ENCODE results near the gene AMOTL2. TPM values are rescaled to one million over a fixed set of nuclear protein-coding genes. Genes with fewer than 3 reads are reported as not detected.

AMOTL2 gene
- total and polyA plus RNA-seq, 10 of the 15 experiments (the other 5 are each of a cell fraction or from before 2014, with no cell fraction given) = 0.20 to 0.33 TPM; not detected in 8

DNA sequence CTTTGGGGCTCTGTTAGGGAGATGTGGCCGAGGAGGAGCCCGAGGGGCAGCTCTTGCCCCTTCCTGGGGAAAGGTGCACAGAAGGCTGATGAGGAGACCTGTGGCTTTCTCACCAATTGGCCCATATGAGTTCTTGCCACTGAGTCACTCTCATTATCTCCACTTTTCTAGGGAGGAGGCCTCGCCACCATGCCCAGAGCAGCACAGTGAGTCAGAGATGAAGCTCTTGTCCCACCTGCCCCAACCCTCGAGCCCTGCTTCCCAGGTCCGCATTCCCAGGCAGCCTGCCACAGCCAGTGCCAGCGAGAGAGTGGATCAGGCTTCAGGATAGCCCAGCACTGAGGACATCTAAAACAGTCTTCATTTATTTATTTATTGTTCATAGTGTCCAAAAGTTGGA, 53.5 kb downstream of the AMOTL2 start (continued):
- TF ChIP-seq, protein P1, sequence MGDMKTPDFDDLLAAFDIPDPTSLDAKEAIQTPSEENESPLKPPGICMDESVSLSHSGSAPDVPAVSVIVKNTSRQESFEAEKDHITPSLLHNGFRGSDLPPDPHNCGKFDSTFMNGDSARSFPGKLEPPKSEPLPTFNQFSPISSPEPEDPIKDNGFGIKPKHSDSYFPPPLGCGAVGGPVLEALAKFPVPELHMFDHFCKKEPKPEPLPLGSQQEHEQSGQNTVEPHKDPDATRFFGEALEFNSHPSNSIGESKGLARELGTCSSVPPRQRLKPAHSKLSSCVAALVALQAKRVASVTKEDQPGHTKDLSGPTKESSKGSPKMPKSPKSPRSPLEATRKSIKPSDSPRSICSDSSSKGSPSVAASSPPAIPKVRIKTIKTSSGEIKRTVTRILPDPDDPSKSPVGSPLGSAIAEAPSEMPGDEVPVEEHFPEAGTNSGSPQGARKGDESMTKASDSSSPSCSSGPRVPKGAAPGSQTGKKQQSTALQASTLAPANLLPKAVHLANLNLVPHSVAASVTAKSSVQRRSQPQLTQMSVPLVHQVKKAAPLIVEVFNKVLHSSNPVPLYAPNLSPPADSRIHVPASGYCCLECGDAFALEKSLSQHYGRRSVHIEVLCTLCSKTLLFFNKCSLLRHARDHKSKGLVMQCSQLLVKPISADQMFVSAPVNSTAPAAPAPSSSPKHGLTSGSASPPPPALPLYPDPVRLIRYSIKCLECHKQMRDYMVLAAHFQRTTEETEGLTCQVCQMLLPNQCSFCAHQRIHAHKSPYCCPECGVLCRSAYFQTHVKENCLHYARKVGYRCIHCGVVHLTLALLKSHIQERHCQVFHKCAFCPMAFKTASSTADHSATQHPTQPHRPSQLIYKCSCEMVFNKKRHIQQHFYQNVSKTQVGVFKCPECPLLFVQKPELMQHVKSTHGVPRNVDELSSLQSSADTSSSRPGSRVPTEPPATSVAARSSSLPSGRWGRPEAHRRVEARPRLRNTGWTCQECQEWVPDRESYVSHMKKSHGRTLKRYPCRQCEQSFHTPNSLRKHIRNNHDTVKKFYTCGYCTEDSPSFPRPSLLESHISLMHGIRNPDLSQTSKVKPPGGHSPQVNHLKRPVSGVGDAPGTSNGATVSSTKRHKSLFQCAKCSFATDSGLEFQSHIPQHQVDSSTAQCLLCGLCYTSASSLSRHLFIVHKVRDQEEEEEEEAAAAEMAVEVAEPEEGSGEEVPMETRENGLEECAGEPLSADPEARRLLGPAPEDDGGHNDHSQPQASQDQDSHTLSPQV (IDR thresholded peaks at IDR 0.05) = no peak
- TF ChIP-seq EGR1 (IDR thresholded peaks at IDR 0.05; ENCODE audit: borderline replicate concordance in 1 of 2, low read depth in 2 of 2, low read length in 2 of 2) = no peak

DNA sequence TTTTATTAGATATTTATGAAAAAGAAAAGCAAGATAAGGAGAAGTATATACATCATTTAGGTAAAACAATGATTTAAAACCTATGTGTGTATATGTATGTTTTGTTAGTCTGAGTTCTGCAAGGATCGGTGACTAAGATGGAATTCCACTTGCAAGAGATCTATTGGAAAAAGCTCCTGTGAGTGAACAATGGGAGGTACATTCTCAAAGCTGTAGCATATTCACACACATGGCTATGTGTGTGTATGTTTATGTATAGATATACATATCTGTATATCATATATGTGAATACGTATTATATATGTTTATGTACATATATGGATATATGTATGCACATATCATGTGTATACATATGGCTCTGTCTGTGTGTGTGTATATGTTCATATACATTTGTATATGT, 54.3 kb downstream of the AMOTL2 start:
- no peak for TF ChIP-seq FOXK2 (IDR thresholded peaks at IDR 0.05)
- BruUV-seq (replicated peaks) = no TSS peak
- RAD21 ChIA-PET (ENCODE audit: unreplicated experiment) = no interaction called here
- Histone ChIP-seq H3K9ac (ENCODE audit: control insufficient read depth, insufficient read depth, low read length) (no peak overlapping the region), H3K4me3 (no peak overlapping the region), H3K79me2 (ENCODE audit: control insufficient read depth, insufficient read depth, low read length) (no peaks in the 10 kb centered on the region), H3K4me1 (ENCODE audit: control insufficient read depth, insufficient read depth, low read length) (no peaks in the 10 kb centered on the region), H3K27me3 (replicated peaks in 1 of 2; ENCODE audit: control insufficient read depth in 2 of 2, insufficient read depth in 2 of 2, low read length in 1 of 2) (peaks cover 2 to 4% of the 10 kb centered on the region in 2 experiments; a peak in 2 of 4 replicates), H3K36me3 (ENCODE audit: control insufficient read depth in 2 of 2, insufficient read depth in 2 of 2, low read length in 1 of 2) (no peaks in the 10 kb centered on the region), H3K4me2 (ENCODE audit: control insufficient read depth, insufficient read depth) (no peak overlapping the region), H3K27ac (ENCODE audit: control insufficient read depth, insufficient read depth) (no peak overlapping the region), H4K20me1 (ENCODE audit: control insufficient read depth, insufficient read depth) (no peaks in the 10 kb centered on the region), H2AFZ (ENCODE audit: control insufficient read depth, low read depth, low read length) (no peak overlapping the region), H3K9me3 (replicated peaks; ENCODE audit: control insufficient read depth, insufficient read depth, low read length) (no peaks in the 10 kb centered on the region)
- FAIRE-seq (no peak), ATAC-seq (no peak), DNase-seq (ENCODE audit: low read depth, low spot score) (no peak)
- SMC1A ChIA-PET (ENCODE audit: uncharacterized antibody, unreplicated experiment) = no interaction called here
- CTCF ChIA-PET = no interaction called here
- in situ Hi-C loops (cut with MboI) (no loop called here), intact Hi-C loops (cut with micrococcal nuclease; ENCODE audit: unreplicated experiment) (no loop called here)
- 88% methylated on average over 2 of the region's 2 CpGs for WGBS (ENCODE audit: insufficient coverage, insufficient replicate concordance, low lambda C conversion rate, missing lambda C conversion rate)
- POLR2A ChIA-PET = no interaction called here
